Skeletal muscle tissue (tissue), 5 donors: ENCODE measurements around the gene OR5L2. TPM values are rescaled to one million over a fixed set of nuclear protein-coding genes. Genes with fewer than 3 reads are reported as not detected.
"Not testable (repeated sequence)": the region's sequence is repeated elsewhere in the genome, so short reads cannot be mapped to it uniquely, and the experiment has no call there.

Experiments used
- H3K27ac ChIP-seq: one replicate; pipeline ENCODE4 v1.7.0; 2013; ENCODE audit warnings: mild to moderate bottlenecking, low read depth, low read length, inconsistent platforms
- H3K27me3 ChIP-seq, 3 donors: one replicate each; pipeline ENCODE4 v1.7.0; 2013; ENCODE audit warnings: low read length in 3 of 3; ENCODE audit not compliant: control insufficient read depth in 3 of 3, insufficient read depth in 3 of 3
- H3K36me3 ChIP-seq, 3 donors: one replicate each; pipeline ENCODE4 v1.7.0; 2013; ENCODE audit warnings: low read length in 3 of 3; ENCODE audit not compliant: control insufficient read depth in 3 of 3, insufficient read depth in 3 of 3
- H3K4me1 ChIP-seq, 3 donors: one replicate each; pipeline ENCODE4 v1.7.0; 2013; ENCODE audit warnings: low read length in 3 of 3, mild to moderate bottlenecking in 3 of 3; ENCODE audit not compliant: control insufficient read depth in 3 of 3, insufficient read depth in 3 of 3
- H3K4me3 ChIP-seq, 3 donors: one replicate each; pipeline ENCODE4 v1.7.0; 2013; ENCODE audit warnings: low read length in 3 of 3
- H3K9ac ChIP-seq, 3 donors: one replicate each; pipeline ENCODE4 v1.7.0; 2013; ENCODE audit warnings: low read length in 3 of 3, mild to moderate bottlenecking in 3 of 3, moderate library complexity in 2 of 3, low read depth in 1 of 3
- H3K9me3 ChIP-seq, 3 donors: one replicate each; pipeline ENCODE4 v1.7.0; 2013; ENCODE audit warnings: low read length in 3 of 3; ENCODE audit not compliant: control insufficient read depth in 3 of 3
- small RNA-seq: library from RNA; depleted of rRNA; stranded (forward); fragments of <200 nt; gene quantifications from one replicate; pipeline ENCODE3, GENCODE V24; 2014
- total RNA-seq: library from RNA; depleted of rRNA; stranded (reverse); fragments of >200 nt; gene quantifications from one replicate; pipeline ENCODE4 v1.2.3, GENCODE V29; 2014
- donor health status: Osteomylitis.

The OR5L2 gene
- total RNA-seq, 1 donor from 2014 or later: not detected

DNA sequence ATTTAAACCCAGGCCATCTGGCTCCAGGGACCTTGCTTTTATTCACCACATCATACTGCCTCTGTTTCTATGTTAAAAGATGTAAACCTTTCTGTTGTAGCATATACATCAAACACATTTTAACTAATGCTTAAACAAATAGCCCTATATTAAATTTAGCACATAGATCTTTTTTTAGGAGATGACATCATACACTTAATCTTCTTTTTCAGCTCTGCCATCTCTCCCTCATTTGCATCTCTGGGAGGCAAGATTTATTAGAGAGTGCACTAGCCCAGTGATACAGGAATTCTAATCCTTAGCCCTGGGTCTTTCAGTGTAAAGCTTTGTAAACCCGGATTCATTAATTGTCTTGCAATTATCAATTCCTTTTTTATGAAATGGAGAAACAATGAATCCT is 25.1 kb downstream of the OR5L2 start:
- Histone ChIP-seq H3K27ac (no peak overlapping the region), H3K4me3 (no peak overlapping the region), H3K27me3 (no peaks in the 10 kb centered on the region), H3K9me3 (no peaks in the 10 kb centered on the region), H3K9ac (no peak overlapping the region), H3K4me1 (no peaks in the 10 kb centered on the region), H3K36me3 (no peaks in the 10 kb centered on the region)

DNA sequence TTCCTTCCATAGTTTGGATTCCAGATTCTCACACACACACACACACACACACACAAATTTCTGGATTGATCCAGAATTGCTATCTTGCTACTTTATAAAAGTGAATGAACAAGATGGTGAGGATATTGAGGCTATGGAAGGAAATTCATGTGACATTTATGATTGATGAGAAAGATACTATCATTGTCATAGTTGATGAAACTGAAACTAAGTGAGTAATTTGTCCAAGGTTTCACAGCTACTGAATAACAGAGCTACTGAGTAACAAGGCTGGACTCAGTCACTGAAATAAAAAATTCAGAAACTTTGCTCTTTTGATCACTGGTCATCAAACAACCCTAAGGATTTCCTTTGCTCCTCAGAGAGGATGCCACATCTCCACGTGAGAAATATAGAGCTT is 27.7 kb downstream of the OR5L2 start:
- no peaks in the 10 kb centered on the region for H3K4me1 ChIP-seq
- H3K27me3 ChIP-seq: no peaks in the 10 kb centered on the region
- no peaks in the 10 kb centered on the region for H3K9me3 ChIP-seq
- H3K9ac ChIP-seq: no peak overlapping the region
- H3K4me3 ChIP-seq: no peak overlapping the region
- no peak overlapping the region for H3K27ac ChIP-seq
- no peaks in the 10 kb centered on the region for H3K36me3 ChIP-seq

DNA sequence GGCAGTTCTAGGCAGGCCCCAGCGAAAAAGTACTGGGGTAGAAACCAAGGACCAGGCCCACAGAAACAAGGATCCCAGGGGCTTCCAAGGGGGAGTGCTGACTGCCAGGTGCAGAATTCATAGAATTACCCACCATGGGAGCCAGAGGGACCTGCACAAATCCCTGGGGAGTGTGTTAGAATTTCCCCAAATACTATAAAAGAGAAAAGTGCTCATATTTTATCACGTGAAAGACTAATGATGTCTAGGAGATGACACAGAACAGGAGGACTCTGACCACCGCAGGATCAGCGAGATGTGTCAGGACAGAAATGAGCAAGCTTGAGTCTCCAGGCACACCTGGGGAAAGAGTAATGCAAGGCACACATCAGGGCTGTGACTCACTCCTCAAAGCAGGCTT is 40.3 kb downstream of the OR5L2 start:
- H3K9me3 ChIP-seq, H3K4me3 ChIP-seq, H3K36me3 ChIP-seq, H3K4me1 ChIP-seq, H3K27ac ChIP-seq, H3K9ac ChIP-seq, H3K27me3 ChIP-seq: not testable (repeated sequence)

DNA sequence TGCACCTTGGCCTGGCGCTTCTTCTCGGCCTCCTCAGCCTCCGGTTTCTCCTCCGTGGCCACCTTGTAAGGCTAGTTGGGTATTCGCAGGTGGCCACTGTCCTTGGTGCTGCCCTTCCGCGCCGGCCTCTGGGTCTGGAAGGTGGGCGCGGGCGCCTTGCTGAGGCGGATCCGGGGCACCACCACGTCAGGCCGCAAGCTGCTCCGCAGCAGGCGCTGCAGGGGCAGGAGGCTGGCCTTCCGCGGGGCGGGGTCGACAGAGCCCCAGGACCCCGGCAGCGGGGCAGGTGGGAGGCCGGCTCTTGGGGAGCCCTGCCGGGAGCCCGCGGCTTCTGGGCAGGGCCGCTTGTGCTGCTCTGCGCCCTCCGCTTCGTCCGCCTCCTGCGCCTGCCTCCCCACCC is 45.7 kb downstream of the OR5L2 start:
- not testable (repeated sequence) for H3K27ac ChIP-seq, H3K27me3 ChIP-seq, H3K36me3 ChIP-seq, H3K9ac ChIP-seq, H3K9me3 ChIP-seq, H3K4me3 ChIP-seq, H3K4me1 ChIP-seq

DNA sequence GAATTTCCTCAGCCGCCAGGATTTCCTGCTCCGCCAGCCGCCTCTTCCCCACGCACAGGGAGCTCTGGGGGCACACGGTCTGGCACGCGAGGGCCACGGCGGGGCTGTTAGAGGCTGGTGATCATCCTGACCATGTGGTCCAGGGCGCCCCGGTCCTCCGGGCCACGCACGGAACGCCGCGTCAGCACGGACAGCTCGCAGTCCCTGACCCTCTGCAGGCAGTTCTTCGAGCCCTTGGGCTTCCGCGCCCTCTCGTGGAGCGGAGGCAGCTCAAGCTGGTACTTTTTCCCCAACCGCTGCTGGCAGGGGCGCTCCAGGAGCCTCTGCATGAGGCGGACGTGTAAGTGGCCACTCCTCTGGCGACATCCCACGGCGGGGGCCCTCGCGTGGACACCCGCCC is 46.1 kb downstream of the OR5L2 start:
- not testable (repeated sequence) for H3K4me1 ChIP-seq, H3K4me3 ChIP-seq, H3K36me3 ChIP-seq, H3K27ac ChIP-seq, H3K9ac ChIP-seq, H3K9me3 ChIP-seq, H3K27me3 ChIP-seq

Small RNAs within 50 kb of the gene (small RNA-seq; reads per million reads assigned to genes)
- not detected for gene AC036111.3

Other genes starting within 250 kb of the OR5L2 start
- not detected for gene OR4C11, start 219.6 kb upstream of the OR5L2 start, total RNA-seq
- not detected for gene OR4P4, start 192.1 kb upstream of the OR5L2 start, total RNA-seq
- gene OR4S2, start 178.9 kb upstream of the OR5L2 start, total RNA-seq: not detected
- not detected for gene OR4C6, start 165.0 kb upstream of the OR5L2 start, total RNA-seq
- gene OR5D13, start 53.8 kb upstream of the OR5L2 start, total RNA-seq: not detected
- not detected for gene OR5D14, start 31.7 kb upstream of the OR5L2 start, total RNA-seq
- gene OR5L1, start 15.9 kb upstream of the OR5L2 start, total RNA-seq: not detected
- not detected for gene OR5D18, start 7.6 kb upstream of the OR5L2 start, total RNA-seq
- gene OR5D16, start 11.5 kb downstream of the OR5L2 start, total RNA-seq: not detected
- not detected for gene TRIM51, start 56.1 kb downstream of the OR5L2 start, total RNA-seq
- gene OR5W2, start 87.4 kb downstream of the OR5L2 start, total RNA-seq: not detected
- gene OR5I1, start 109.2 kb downstream of the OR5L2 start, total RNA-seq: not detected
- gene OR10AG1, start 142.7 kb downstream of the OR5L2 start, total RNA-seq: not detected
- gene OR5F1, start 167.4 kb downstream of the OR5L2 start, total RNA-seq: not detected
- gene OR5AS1, start 200.4 kb downstream of the OR5L2 start, total RNA-seq: not detected